Right lobe of liver (tissue), 6 donors: ENCODE measurements around the gene DIP2A. TPM values are rescaled to one million over a fixed set of nuclear protein-coding genes. Genes with fewer than 3 reads are reported as not detected.

Experiments
- ATAC-seq, 4 donors: fragments of 200-7000 bp; cut with Tn5 transposase; one replicate each; pipeline ENCODE4 v1.9.1; 2020; ENCODE audit warnings: mild to moderate bottlenecking in 4 of 4, moderate library complexity in 4 of 4
- DNase-seq, 3 donors: peaks; one replicate each; pipeline ENCODE4 v3.0.0-alpha.2; 2020
- H3K27ac ChIP-seq, 3 donors: fragments of 200-600 bp; one replicate each; pipeline ENCODE4 v1.8.0; 2022
- H3K27me3 ChIP-seq, 2 donors: fragments of 200-600 bp; one replicate each; pipeline ENCODE4 v1.8.0; 2022
- H3K36me3 ChIP-seq, 4 donors: fragments of 200-600 bp; sonication (generic) in 1 of 4; one replicate each; pipeline versions ENCODE4 v1.5.1 to v1.8.0; 2017 to 2022; ENCODE audit warnings: control low read depth in 1 of 4
- H3K4me1 ChIP-seq, 4 donors: fragments of 200-600 bp; sonication (generic) in 1 of 4; one replicate each; pipeline versions ENCODE4 v1.5.1 to v1.8.0; 2017 to 2022; ENCODE audit warnings: control low read depth in 1 of 4
- H3K4me3 ChIP-seq, 3 donors: fragments of 200-600 bp; one replicate each; pipeline ENCODE4 v1.8.0; 2022
- H3K9me3 ChIP-seq, 4 donors: fragments of 200-600 bp; sonication (generic) in 1 of 4; one replicate each; pipeline versions ENCODE4 v1.5.1 to v1.8.0; 2017 to 2022; ENCODE audit warnings: control low read depth in 1 of 4
- POLR2A ChIP-seq: fragments of 450-650 bp; IDR thresholded peaks from one replicate; pipeline ENCODE4 v1.6.1; 2017; ENCODE audit warnings: antibody characterized with exemption, mild to moderate bottlenecking
- WGBS: methylation state at CpG from one replicate; pipeline ENCODE4 v1.1.6; 2018; ENCODE audit warnings: low coverage, low lambda C conversion rate; ENCODE audit not compliant: insufficient coverage; ENCODE audit errors: missing lambda C conversion rate; 5-methylcytosine and 5-hydroxymethylcytosine counted together
- intact Hi-C, 2 donors: fragments of 100-400 bp; cut with DNase I; formaldehyde crosslinking; loops; one replicate each; pipeline versions ENCODE4 v1.11.2 to v1.14.1; 2022
- total RNA-seq, 6 experiments: library from RNA; depleted of rRNA in 2 of 6; stranded (reverse); fragments of >200 nt in 2 of 6; fragmentation: NEBNext Ultra II Directional in 3 of 6; extraction: Animal tissue kit (Norgen Biotek cat#: 25700) in 3 of 6; gene quantifications; one replicate each; pipeline versions ENCODE4 v1.1.0 to v1.2.4, GENCODE V29; 2016 to 2023
- TF ChIP-seq, protein P1 (sequence below), 4 donors: fragments of 200-600 bp in 3 of 4; fragments of 450-650 bp in 1 of 4; IDR thresholded peaks; one replicate each; pipeline versions ENCODE4 v1.5.1 to v1.8.0; 2016 to 2022; ENCODE audit warnings: antibody characterized with exemption in 4 of 4, mild to moderate bottlenecking in 2 of 4
- donor health status: DM: no; HTN: yes; CAD: no.
- donor health status: DM: no; HTN: no; CAD: no.
- donor health status: DM: no; HTN: no; CAD: no.
- donor health status: DM: no; HTN: yes; CAD: no.
- donor health status: DM: no; HTN: yes; CAD: no.

The DIP2A gene
- total RNA-seq, 6 experiments from 2014 or later = 12.3 to 14.4 (median 13.1) TPM

DNA sequence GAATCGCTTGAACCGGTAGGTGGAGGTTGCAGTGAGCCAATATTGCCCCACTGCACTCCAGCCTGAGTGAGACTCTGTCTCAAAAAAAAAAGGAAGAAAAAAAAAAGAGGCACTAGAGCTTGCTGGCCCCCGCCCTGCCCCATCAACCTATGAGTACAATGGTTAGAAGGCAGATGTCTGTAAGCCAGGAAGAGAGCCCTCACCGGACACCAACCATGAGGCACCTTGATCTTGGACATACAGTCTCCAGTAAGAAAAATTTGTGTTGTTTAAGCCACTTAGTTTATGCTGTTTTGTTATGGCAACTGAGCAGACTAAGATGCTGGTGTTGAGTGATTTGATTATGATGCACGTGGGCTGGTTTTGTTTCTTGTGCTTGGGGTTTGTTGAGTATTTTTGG, 34.2 kb downstream of the DIP2A start:
- DNase-seq (no peak), ATAC-seq (no peak)
- no peaks in the 10 kb centered on the region for H3K4me1 ChIP-seq
- no peak overlapping the region for H3K4me3 ChIP-seq
- peaks cover 0 to 15% (median 0%) of the 10 kb centered on the region in 4 donors for H3K36me3 ChIP-seq
- intact Hi-C loops = no loop called here
- H3K9me3 ChIP-seq = no peaks in the 10 kb centered on the region
- 81% methylated on average over 3 of the region's 5 CpGs for WGBS
- H3K27ac ChIP-seq = no peak overlapping the region
- no peaks in the 10 kb centered on the region for H3K27me3 ChIP-seq
- TF ChIP-seq POLR2A = no peak
- TF ChIP-seq, protein P1, sequence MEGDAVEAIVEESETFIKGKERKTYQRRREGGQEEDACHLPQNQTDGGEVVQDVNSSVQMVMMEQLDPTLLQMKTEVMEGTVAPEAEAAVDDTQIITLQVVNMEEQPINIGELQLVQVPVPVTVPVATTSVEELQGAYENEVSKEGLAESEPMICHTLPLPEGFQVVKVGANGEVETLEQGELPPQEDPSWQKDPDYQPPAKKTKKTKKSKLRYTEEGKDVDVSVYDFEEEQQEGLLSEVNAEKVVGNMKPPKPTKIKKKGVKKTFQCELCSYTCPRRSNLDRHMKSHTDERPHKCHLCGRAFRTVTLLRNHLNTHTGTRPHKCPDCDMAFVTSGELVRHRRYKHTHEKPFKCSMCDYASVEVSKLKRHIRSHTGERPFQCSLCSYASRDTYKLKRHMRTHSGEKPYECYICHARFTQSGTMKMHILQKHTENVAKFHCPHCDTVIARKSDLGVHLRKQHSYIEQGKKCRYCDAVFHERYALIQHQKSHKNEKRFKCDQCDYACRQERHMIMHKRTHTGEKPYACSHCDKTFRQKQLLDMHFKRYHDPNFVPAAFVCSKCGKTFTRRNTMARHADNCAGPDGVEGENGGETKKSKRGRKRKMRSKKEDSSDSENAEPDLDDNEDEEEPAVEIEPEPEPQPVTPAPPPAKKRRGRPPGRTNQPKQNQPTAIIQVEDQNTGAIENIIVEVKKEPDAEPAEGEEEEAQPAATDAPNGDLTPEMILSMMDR (IDR thresholded peaks at IDR 0.05) = no peak

DNA sequence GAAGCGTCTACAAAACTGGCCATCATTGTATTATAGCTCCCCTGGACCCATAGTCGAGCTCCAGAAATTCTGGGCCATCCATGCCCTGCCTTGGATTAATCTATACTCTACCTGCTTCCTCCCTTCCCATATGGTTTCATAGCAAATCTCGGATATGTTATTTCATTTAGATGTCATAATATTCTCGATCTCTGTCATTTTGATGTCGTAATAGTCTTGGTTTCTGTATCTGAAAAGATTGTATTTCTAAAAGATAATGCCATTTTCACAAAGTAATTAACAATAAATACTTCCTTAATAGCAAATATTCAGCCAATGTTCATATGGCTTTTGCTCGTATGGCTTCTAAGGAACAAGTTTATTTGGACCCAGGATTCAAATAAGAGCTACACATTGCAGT, 35.1 kb downstream of the DIP2A start:
- TF ChIP-seq, protein P1 (IDR thresholded peaks at IDR 0.05) = no peak
- TF ChIP-seq POLR2A = no peak
- Histone ChIP-seq H3K4me3 (no peak overlapping the region), H3K36me3 (peaks cover 0 to 18% (median under 1%) of the 10 kb centered on the region in 4 donors), H3K4me1 (no peaks in the 10 kb centered on the region), H3K9me3 (no peaks in the 10 kb centered on the region), H3K27ac (no peak overlapping the region), H3K27me3 (no peaks in the 10 kb centered on the region)
- DNase-seq = no peak
- intact Hi-C loops = no loop called here
- ATAC-seq = no peak
- 99% methylated on average over 6 of the region's 6 CpGs for WGBS

DNA sequence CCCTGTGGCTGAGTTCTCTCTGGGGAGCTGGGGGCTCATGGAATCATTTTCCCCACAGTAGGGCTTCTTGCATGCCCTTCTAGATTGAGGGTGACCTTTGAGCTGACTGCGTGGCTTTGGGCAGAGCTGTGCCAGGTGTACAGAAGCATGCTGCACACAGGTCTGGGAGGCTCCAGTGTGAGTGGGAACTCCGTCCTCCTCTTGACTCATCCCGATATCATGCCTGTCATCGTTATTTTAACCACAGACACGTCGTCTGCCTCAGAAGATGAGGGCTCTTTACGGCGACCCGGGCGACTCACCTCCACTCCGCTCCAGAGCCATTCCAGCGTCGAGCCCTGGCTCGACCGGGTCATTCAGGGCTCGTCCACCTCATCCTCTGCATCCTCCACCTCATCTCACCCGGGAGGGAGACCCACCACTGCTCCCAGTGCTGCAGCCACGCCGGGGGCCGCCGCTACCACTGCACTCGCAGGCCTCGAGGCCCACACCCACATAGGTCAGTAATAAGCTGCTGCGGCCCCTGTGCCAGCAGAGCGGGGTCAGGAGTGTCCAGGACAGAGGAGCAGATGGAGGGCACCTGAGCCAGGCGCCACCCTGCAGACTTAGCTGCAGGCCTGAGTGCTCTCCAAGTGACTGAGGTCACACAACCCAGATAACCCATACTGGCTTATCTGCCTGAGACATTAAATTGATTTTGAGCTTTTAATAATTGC, 39.8 kb downstream of the DIP2A start:
- no peak overlapping the region for H3K27ac ChIP-seq
- peaks cover 0 to 11% (median 0%) of the 10 kb centered on the region in 4 donors for H3K4me1 ChIP-seq
- WGBS = 100% methylated on average over 6 of the region's 26 CpGs
- H3K27me3 ChIP-seq = no peaks in the 10 kb centered on the region
- ATAC-seq = peak in 1 of 4 donors; percentile 44
- intact Hi-C loops = no loop called here
- no peak for DNase-seq
- peaks cover 0 to 23% (median 4%) of the 10 kb centered on the region in 4 donors for H3K36me3 ChIP-seq
- no peak overlapping the region for H3K4me3 ChIP-seq
- H3K9me3 ChIP-seq = no peaks in the 10 kb centered on the region
- TF ChIP-seq, protein P1 (IDR thresholded peaks at IDR 0.05) = no peak
- TF ChIP-seq POLR2A = no peak

DNA sequence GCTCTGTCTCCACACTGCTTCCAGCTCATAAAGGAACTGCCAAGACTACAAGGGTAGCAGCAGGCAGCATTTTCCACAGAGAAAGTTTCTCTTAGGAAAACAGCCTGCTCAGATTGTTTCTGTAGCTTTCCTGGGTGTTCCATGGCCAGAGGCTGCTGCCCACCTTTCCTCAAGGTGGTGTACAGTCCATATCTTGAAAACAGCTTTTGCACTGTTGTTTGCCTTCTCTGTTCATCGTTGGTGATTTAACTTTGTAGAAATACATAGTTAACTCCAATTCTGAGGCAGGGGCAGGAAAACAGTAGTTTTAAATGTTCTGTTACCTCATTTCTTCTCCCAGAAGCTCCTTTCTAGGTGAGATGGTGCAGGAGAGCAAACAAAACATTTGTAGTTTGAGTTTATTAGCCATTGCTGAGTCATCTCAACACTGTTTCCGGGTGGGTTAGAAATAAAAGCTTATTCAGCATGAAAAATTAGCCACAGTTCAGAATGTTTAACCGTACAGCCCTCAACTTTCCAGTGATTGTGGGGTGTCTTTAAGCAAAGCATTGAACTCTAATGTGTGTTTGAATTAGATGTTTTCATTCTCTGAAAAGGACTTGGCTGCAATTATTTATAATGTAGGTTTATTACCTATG, 41.7 kb downstream of the DIP2A start:
- DNase-seq (no peak), ATAC-seq (peak in 3 of 4 donors; percentile 43 to 87 (median 60))
- no peak overlapping the region for H3K4me3 ChIP-seq
- H3K36me3 ChIP-seq = peaks cover 0 to 30% (median 6%) of the 10 kb centered on the region in 4 donors
- H3K27ac ChIP-seq = peak overlapping the region in 1 of 3 donors; percentile 1
- H3K4me1 ChIP-seq = peaks cover 0 to 11% (median 0%) of the 10 kb centered on the region in 4 donors
- TF ChIP-seq, protein P1 (IDR thresholded peaks at IDR 0.05) = no peak
- no peak for TF ChIP-seq POLR2A
- intact Hi-C loops = no loop called here
- WGBS = 25% methylated on average over 3 of the region's 3 CpGs
- H3K27me3 ChIP-seq = no peaks in the 10 kb centered on the region
- H3K9me3 ChIP-seq = no peaks in the 10 kb centered on the region
